H1 (cell line): ENCODE measurements around the gene SNRPD3.

Experiments
- CTCF ChIP-seq, 3 experiments: IDR thresholded peaks; 1 replicate in 2 of 3; 2 replicates in 1 of 3; pipeline versions ENCODE4 v1.5.1 to v1.6.1; 2011; ENCODE audit warnings: low read length in 3 of 3, mild to moderate bottlenecking in 3 of 3, inconsistent platforms in 2 of 3, low read depth in 1 of 3, moderate library complexity in 1 of 3; ENCODE audit not compliant: insufficient read depth in 1 of 3; ENCODE audit errors: control extremely low read depth in 1 of 3
- TAF1 ChIP-seq: IDR thresholded peaks from 2 replicates; pipeline ENCODE4 v1.6.1; 2011; ENCODE audit warnings: mild to moderate bottlenecking, low read depth, low read length
- TF ChIP-seq, protein P1 (sequence below): IDR thresholded peaks from 2 replicates; pipeline ENCODE4 v1.6.1; 2012; ENCODE audit warnings: inconsistent platforms

DNA sequence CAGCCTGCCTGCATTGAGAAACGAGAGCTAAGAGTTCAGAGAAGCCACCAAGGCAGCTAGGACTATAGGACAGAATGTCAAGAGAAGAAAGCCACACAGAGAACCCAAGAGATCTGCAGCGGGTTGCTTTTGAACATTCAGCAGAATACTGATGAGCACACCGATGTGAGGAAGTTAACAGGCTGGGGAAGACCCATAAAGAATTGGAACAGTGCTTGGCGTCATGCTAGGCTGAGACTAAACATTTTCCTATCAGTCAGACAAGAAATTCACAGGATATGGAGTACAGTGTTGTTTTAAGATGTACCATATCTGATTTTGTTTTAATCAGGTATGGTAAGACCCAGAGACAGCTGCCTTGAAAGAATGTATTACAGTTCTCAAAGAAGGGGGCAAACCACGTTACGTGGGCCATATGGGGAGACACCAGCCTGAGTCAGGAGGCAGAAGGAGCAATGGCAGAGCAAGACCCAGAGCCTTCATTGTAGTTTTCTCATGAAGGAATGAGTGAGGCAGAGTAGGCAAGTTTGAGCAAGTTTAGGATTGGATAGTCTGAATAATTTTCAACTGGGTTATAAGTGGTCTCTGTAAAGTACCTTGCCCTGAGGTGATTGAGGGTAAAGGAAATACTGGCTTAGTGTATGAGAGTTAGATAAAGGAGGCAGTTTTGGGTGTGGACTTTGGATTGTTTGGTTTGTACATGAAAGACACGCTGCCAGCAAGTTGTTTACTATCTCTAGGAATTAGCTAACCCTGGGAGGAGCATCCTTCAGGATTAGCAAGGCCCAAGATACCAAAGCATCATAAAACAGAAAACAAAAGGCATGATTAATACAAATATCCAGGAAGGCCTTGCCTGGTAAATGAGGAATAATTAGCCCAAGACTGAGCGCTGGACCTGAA is 22.8 kb downstream of the SNRPD3 start:
- TF ChIP-seq, protein P1, sequence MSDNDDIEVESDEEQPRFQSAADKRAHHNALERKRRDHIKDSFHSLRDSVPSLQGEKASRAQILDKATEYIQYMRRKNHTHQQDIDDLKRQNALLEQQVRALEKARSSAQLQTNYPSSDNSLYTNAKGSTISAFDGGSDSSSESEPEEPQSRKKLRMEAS = no peak
- no peak for TF ChIP-seq CTCF (IDR thresholded peaks at IDR 0.05; ENCODE audit: control extremely low read depth in 1 of 3, insufficient read depth in 1 of 3, low read depth in 1 of 3, low read length in 3 of 3)
- TF ChIP-seq TAF1 = no peak
